HG02885 (cell line): ENCODE results near the gene MYH9.
"Not testable (repeated sequence)": the region's sequence is repeated elsewhere in the genome, so short reads cannot be mapped to it uniquely, and the experiment has no call there.

Experiments used
- ATAC-seq: cut with Tn5 transposase; IDR thresholded peaks from one replicate; pipeline ENCODE4 v1.9.1; 2021; ENCODE audit warnings: mild to moderate bottlenecking; ENCODE audit not compliant: unreplicated experiment, poor library complexity

Gene MYH9

GRCh38 chr22:36282328-36282831, 105.4 kb downstream of the MYH9 start:
- ATAC-seq, result no peak

- ATAC-seq, result no peak
Measured at GRCh38 chr22:36281781-36282327, 105.9 kb downstream of the MYH9 start.

DNA sequence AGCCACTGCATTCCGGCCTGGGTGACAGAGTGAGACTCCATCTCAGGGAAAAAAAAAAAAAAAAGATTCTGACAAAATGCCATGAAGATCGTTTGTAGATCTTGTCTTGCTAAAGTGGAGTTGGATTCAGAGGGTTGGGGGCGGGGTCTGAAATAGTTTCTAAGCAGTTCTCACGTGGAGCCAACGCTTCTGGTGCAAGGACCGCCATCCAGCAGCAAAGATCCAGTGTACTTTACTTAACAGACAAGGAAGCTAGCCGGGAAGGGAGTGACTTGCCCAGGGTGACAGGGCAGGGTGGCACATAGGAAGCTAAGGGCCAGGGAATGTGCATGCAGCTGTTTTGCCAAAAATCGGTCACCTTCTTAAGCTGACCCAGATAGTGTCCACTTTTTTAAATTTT, 107.4 kb downstream of the MYH9 start:
- no peak for ATAC-seq

GRCh38 chr22:36279219-36279666, 108.5 kb downstream of the MYH9 start:
- ATAC-seq, result no peak

- no peak for ATAC-seq
Measured at GRCh38 chr22:36277482-36278291, 110.1 kb downstream of the MYH9 start.

DNA sequence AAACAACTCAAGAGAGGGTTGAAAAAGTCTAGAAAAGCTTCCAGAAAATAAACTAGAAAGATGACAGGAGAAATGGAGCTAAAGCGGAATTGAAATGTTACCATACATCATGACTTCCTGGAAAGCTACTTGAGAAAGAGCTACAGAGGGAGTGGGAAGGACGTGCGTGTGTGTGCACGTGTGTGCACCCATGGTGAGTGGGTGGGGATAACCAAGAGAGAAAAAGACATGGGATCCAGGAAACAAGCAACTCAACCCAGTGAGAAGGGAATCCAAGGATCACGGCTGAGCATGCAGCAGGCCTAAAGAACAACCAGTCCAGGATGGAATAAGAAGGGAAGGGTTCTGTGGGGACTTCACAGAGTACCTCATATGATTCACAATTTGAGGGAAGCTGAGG, 113.2 kb downstream of the MYH9 start:
- ATAC-seq, result no peak

GRCh38 chr22:36271951-36272350, 115.8 kb downstream of the MYH9 start:
- ATAC-seq, result not testable (repeated sequence)

- not testable (repeated sequence) for ATAC-seq
Measured at GRCh38 chr22:36271231-36271630, 116.5 kb downstream of the MYH9 start.

DNA sequence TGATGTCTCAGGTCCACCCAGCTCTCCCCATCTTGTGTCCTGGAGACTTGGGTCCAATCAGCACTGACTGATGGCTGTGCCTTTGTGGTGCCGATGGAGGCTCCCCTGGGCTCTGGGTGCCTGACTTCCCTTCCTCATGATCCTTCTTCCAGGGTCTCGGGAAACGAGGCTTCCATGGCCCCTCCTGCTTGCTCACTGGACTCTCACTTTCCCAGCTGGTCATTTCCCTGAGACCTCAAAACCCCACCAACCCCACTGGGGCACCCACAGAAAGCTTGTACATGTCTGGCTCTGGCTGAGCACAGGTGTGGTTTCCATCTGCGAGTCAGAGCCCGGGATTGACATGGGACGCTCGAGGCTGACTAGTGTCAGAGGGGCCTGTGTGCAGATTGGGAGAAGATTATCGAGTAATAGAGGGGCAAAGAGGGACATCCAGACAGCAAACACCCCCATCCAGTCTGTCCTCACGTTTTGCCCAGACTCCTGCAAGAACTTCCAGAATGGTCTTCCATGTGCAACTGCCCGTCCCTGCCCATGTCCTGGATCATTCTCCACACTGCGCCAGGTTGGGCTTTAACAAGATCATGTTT, 119.8 kb downstream of the MYH9 start:
- ATAC-seq, result no peak

DNA sequence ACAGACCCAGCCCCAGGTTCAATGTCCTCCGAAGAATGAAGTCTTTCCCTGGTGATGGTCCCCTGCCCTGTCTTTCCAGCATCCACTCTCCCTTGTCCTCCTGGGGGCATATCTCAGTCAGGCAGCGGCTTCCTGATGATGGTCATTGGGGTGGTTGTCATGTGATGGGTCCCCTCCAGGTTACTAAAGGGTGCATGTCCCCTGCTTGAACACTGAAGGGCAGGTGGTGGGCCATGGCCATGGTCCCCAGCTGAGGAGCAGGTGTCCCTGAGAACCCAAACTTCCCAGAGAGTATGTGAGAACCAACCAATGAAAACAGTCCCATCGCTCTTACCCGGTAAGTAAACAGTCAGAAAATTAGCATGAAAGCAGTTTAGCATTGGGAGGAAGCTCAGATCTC, 120.7 kb downstream of the MYH9 start:
- no peak for ATAC-seq

GRCh38 chr22:36263886-36264664, 123.7 kb downstream of the MYH9 start:
- not testable (repeated sequence) for ATAC-seq

GRCh38 chr22:36263216-36263673, 124.5 kb downstream of the MYH9 start:
- not testable (repeated sequence) for ATAC-seq

GRCh38 chr22:36262307-36262706, 125.5 kb downstream of the MYH9 start:
- ATAC-seq, result not testable (repeated sequence)

DNA sequence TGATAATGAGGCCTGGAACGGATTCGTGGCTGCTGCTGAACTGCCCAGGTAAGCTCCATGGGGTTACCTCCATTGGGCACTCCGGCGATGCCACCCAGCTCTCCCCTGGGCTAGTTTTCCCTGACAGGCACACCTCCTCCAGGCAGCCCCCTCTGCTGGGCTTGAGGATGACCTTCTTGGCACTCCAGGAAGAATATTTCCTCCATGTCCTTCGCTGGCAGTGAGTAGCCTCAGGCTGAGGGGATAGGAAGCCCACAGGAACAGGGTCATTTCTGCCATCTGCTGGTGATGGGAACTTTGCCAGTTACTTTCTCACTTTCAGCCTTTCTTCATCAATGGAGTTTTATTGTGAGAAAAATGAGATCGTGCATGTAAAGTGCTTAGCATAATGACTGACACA, 126.1 kb downstream of the MYH9 start:
- ATAC-seq, result not testable (repeated sequence)

DNA sequence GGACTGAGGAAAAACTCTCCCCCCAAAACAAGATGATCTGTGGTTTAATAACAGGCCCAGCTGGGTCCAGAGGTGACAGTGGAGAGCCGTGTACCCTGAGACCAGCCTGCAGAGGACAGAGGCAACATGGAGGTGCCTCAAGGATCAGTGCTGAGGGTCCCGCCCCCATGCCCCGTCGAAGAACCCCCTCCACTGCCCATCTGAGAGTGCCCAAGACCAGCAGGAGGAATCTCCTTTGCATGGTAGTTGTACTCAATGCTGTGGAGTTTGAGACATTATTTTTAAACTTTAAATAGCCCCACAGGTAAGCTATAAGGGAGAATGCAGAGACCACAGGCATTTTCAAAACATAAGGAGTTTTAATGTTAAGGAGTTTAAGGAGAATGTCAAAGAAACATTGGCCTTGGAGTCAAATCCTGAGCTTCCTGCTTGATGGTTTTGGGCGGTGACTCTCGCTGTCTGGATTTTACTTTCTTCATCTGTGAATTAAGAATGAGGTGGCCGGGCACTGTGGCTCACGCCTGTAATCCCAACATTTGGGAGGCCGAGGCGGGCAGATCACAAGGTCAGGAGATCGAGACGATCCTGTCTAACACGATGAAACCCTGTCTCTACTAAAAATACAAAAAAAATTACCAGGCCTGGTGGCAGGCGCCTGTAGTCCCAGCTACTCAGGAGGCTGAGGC, 128.0 kb downstream of the MYH9 start:
- no peak for ATAC-seq

DNA sequence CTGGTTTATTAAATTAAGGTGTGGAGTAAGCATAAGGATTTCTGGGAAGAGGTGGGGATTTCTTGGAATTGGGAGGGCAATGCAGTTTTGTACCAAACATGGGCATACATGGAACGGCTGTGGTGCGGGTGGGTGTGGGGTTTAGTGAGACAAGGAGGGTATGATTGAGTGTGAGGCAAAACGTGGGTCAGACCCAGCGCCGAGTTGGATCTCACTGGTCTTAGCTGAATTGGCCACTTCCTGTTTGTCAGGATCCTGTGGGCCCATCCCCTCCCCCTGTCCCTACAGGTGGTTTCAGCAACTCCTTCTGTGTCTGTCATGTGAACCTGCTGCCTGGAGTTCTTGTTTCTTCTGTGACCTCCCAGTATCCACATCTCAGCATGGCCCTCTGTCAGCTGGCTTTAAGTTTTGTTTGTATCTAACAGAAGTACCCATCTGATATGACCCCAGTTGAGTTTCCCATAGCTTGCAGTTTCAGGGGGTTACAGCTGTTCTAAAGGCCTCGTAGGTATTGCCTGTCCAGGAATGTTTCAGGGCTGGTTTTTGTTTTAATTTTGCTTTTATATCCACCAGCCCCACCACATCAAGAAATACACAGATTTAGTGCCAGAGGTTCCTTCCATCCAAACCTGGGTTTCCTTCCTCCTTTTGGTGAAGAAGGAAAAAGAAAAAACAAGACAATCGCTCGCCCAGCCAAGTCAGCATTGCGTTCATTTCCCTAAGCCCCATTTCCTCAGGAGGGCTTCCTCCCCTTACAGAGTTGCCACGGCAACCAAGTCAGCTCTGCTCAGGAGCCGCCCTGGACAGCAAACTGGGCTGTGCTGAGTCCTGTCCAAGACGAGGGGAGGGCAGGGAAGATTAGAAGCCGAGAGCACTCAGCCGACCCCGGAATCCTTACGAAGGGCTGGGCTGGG, 128.8 kb downstream of the MYH9 start:
- no peak for ATAC-seq

GRCh38 chr22:36257948-36258670, 129.7 kb downstream of the MYH9 start:
- no peak for ATAC-seq

- no peak for ATAC-seq
Measured at GRCh38 chr22:36257308-36257707, 130.5 kb downstream of the MYH9 start.
